DMS 273 (cell line): ENCODE results near the gene SDHB.

Source experiments
- DNase-seq: peaks from one replicate; lab custom pipeline; 2025; ENCODE audit not compliant: unreplicated experiment; lab: John Stamatoyannopoulos, UW

The SDHB gene

DNA sequence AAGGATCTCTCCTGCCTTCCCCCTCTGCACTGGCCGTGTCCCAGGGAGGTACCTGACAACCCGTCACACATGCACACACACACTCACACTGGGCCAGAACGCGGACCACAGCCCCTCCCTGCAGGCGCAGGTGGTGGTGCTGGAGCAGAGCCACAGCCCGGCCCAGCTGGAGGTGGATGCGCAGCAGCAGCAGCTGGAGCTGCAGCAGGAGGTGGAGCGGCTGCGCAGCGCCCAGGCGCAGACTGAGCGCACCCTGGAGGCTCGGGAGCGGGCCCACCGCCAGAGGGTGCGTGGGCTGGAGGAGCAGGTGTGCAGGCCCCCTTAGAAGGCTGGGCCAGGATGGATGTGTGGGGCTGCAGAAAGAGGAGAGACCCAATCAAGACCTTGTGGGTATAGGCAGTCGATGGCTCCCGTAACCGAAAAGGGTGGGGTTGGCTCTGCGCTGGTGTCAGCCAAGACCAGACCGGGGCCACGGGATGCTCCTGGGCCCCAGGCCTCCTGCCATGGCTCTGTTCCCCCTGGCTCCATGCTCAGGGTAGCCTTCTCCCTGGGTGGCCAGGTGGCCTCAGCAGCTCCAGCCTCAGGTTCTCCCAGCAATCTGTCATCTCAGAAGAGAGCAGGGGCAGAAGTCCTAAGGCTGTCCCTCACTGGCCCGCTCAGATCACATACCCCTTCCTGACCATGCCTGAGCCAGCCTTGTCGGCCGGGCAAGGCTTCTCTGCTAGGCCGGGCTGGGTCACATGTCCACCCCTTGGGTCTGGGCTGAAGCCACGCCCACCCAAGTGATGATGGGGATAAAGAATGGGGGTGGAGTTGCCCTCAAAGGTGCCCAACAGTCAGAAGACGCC lies 82.3 kb downstream of the SDHB start:
- DNase-seq, result peak; percentile 92

DNA sequence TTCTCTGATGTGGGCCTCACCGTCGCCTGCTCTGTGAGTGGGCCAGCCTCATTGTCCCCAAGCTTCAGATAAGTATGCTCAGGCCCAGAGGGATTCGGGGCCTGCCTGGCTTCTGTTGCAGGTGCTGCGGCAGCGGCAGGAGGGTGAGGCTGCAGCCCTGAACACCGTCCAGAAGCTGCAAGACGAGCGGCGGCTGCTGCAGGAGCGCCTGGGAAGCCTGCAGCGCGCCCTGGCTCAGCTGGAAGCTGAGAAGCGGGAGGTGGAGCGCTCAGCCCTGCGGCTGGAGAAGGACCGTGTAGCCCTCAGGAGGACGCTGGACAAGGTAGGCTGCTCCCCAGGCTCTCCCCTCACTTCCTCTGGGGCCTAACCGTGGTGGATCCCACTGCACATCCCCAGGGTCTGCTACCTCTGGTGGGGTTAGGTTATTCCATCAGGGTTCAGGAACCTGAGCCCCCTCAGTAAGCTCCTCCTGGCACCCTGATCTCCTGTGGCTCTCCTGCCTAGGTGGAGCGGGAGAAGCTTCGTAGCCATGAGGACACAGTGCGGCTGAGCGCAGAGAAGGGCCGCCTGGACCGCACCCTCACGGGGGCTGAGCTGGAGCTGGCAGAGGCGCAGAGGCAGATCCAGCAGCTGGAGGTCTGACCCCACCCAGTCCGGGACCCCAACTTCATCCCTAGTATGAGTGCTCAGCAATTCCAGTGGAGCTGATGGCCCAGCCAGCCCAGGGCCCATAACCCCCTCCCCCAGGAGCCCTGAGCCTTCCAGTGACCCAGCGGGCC lies 83.5 kb downstream of the SDHB start:
- DNase-seq, result no peak

DNA sequence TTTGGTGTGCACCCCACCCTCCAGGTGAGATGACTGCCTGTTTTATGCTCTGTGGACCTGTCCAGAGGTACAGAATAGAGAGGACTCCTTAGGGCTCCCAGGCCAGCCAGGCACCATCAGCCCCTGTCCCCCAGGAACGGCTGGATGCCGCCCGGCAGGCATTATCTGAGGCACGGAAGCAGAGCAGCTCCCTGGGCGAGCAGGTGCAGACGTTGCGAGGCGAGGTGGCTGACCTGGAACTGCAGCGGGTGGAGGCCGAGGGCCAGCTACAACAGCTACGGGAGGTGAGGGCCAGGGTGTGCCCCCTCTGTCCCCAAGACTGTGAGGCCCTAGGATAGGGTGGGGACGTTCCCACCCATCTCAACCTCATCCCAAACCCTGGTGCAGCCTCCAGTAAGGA lies 84.2 kb downstream of the SDHB start:
- no peak for DNase-seq

DNA sequence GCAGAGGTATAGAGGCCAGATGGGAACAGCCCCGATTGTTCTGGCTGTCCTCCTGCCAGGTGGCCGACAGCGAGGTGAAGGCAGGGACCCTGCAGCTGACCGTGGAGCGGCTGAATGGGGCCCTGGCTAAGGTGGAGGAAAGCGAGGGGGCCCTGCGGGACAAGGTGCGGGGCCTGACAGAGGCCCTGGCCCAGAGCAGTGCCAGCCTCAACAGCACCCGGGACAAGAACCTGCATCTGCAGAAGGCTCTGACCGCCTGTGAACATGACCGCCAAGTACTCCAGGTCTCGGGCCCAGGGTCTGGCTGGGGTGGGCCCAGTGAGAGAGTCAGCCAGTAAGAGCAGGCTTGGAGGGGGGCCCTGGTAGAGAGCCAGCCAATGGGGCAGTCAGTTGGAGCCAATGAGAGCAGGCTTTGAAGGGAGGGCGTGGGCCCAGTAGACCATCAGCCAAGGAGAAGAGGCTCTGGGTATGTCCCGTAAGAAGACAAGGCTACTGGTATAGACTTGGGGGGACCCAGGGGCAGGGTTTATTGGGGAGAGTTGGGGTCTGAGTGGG lies 84.7 kb downstream of the SDHB start:
- no peak for DNase-seq
